Measurements from ENCODE around the gene BCAS3. TPM values are rescaled to one million over a fixed set of nuclear protein-coding genes. Genes with fewer than 3 reads are reported as not detected.

BCAS3 gene
- total RNA-seq, 4 donors from 2014 or later: 20.7 to 76.3 (median 39.8) TPM

DNA sequence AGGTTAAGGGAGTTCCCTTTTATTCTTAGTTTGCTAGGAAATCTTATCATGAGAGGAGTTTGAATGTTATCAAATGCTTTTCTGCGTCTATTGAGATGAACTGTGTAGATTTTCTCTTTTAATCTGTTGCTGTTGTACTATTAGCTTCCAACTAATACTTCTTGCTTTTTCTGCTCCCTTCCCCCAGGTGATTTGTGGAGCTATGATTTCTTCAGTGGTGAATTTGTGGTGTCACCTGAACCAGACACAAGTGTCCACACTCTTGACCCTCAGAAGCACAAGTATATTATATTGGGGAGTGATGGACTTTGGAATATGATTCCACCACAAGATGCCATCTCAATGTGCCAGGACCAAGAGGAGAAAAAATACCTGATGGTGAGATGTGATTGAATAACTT, 29.9 kb upstream of the BCAS3 start:
- in situ Hi-C loops (cut with MboI; ENCODE audit: low pct_ligation_motif_present in 1 of 4, low pct_unique_long_range_greater_than_20kb in 1 of 4, low sequenced_read_pairs in 3 of 4): loop anchor here in 2 of 4 donors (25.0 kb wide), 2 partner anchors 185 to 210 kb away; no protein-coding TSS in a partner anchor
- no peak overlapping the region for H3K27ac ChIP-seq

DNA sequence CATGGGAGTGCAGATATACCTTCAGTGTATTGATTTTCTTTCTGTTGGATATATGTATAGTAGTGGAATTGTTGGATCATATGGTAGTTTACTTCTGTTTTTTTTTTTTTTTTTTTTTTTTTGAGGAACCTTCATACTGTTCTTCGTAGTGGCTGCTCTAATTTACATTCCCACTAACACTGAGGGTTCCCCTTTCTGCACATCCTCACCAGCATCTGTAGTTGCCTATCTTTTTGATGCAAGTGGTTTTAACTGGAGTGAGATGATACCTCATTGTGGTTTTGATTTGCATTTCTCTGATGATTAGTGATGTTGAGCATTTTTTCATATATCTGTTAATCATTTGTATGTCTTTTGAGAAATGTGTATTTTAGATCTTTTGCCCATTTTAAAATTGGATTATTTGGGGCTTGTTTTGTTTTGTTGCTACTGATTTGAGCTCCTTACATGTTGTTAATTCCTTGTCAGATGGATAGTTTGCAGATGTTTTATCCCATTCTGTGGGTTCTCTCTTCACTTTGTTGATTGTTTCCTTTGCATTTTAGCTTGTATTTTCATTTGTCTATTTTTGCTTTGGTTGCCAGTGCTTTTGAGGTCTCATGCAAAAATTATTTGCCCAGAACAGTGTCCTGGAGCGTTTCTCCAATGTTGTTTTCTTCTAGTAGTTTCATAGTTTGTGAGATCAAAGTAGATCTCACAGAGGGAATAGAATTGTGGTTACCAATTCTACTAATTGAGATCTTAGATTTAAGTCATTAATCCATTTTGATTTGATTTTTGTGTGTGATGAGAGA, 25.0 kb upstream of the BCAS3 start:
- H3K36me3 ChIP-seq: peaks cover 0 to 34% (median 7%) of the 10 kb centered on the region in 4 donors
- intact Hi-C loops (cut with DNase I; ENCODE audit: low total_unique reads) (no loop called here), in situ Hi-C loops (cut with MboI; ENCODE audit: low pct_ligation_motif_present in 1 of 4, low pct_unique_long_range_greater_than_20kb in 1 of 4, low sequenced_read_pairs in 3 of 4) (no loop called here)
- no peak overlapping the region for H3K27ac ChIP-seq
- no peak overlapping the region for H3K4me3 ChIP-seq
- H3K9me3 ChIP-seq: no peaks in the 10 kb centered on the region
- no peak for DNase-seq
- H3K4me1 ChIP-seq: no peaks in the 10 kb centered on the region
- H3K27me3 ChIP-seq: no peaks in the 10 kb centered on the region
- WGBS, 2 donors (ENCODE audit: low coverage in 1 of 2): 70 to 73% methylated on average over 1 to 2 of the region's 2 CpGs
- TF ChIP-seq POLR2AphosphoS5 (IDR thresholded peaks at IDR 0.05): no peak
- no peak for TF ChIP-seq POLR2A (IDR thresholded peaks at IDR 0.05)
- no peak for TF ChIP-seq EP300 (IDR thresholded peaks at IDR 0.05; ENCODE audit: low read depth)
- TF ChIP-seq, protein P1, sequence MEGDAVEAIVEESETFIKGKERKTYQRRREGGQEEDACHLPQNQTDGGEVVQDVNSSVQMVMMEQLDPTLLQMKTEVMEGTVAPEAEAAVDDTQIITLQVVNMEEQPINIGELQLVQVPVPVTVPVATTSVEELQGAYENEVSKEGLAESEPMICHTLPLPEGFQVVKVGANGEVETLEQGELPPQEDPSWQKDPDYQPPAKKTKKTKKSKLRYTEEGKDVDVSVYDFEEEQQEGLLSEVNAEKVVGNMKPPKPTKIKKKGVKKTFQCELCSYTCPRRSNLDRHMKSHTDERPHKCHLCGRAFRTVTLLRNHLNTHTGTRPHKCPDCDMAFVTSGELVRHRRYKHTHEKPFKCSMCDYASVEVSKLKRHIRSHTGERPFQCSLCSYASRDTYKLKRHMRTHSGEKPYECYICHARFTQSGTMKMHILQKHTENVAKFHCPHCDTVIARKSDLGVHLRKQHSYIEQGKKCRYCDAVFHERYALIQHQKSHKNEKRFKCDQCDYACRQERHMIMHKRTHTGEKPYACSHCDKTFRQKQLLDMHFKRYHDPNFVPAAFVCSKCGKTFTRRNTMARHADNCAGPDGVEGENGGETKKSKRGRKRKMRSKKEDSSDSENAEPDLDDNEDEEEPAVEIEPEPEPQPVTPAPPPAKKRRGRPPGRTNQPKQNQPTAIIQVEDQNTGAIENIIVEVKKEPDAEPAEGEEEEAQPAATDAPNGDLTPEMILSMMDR (IDR thresholded peaks at IDR 0.05): no peak

More for the DNA sequence above, 29.9 kb upstream of the BCAS3 start:
- Histone ChIP-seq H3K9me3 (no peaks in the 10 kb centered on the region), H3K4me3 (no peak overlapping the region), H3K36me3 (peaks cover 0 to 25% (median 7%) of the 10 kb centered on the region in 4 donors), H3K4me1 (no peaks in the 10 kb centered on the region), H3K27me3 (no peaks in the 10 kb centered on the region)
- no peak for TF ChIP-seq POLR2A (IDR thresholded peaks at IDR 0.05)
- TF ChIP-seq, protein P1 (IDR thresholded peaks at IDR 0.05): no peak
- no peak for TF ChIP-seq POLR2AphosphoS5 (IDR thresholded peaks at IDR 0.05)
- TF ChIP-seq EP300 (IDR thresholded peaks at IDR 0.05; ENCODE audit: low read depth): no peak
- WGBS, 2 donors (ENCODE audit: low coverage in 1 of 2): 89 to 97% methylated on average over 1 of the region's 1 CpG
- intact Hi-C loops (cut with DNase I; ENCODE audit: low total_unique reads): no loop called here
- DNase-seq: no peak

DNA sequence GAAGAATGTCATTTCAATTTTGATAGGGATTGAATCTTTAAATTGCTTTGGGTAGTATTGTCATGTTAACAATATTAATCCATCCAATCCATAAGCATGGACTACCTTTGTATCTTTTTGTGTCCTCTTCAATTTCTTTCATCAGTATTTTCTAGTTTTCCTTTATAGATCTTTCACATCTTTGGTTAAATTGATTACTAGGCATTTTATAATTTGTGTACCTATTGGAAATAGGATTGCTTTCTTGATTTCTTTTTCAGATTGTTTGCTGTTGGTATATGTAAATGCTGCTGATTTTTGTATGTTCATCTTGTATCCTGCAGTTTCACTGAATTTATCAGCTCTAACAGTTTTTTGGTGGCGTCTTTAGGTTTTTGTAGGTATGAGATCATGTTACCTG, 24.1 kb upstream of the BCAS3 start:
- no peaks in the 10 kb centered on the region for H3K9me3 ChIP-seq
- intact Hi-C loops (cut with DNase I; ENCODE audit: low total_unique reads): no loop called here
- peaks cover 0 to 30% (median 4%) of the 10 kb centered on the region in 4 donors for H3K36me3 ChIP-seq
- no peaks in the 10 kb centered on the region for H3K27me3 ChIP-seq
- 93 to 100% methylated on average over 1 of the region's 1 CpG for WGBS, 2 donors (ENCODE audit: low coverage in 1 of 2)
- H3K4me3 ChIP-seq: no peak overlapping the region
- TF ChIP-seq EP300 (IDR thresholded peaks at IDR 0.05; ENCODE audit: low read depth) (no peak), POLR2AphosphoS5 (IDR thresholded peaks at IDR 0.05) (no peak), POLR2A (IDR thresholded peaks at IDR 0.05) (no peak)
- TF ChIP-seq, protein P1 (IDR thresholded peaks at IDR 0.05): no peak
- no peaks in the 10 kb centered on the region for H3K4me1 ChIP-seq
- DNase-seq: no peak
- in situ Hi-C loops (cut with MboI; ENCODE audit: low pct_ligation_motif_present in 1 of 4, low pct_unique_long_range_greater_than_20kb in 1 of 4, low sequenced_read_pairs in 3 of 4): no loop called here
- H3K27ac ChIP-seq: no peak overlapping the region

DNA sequence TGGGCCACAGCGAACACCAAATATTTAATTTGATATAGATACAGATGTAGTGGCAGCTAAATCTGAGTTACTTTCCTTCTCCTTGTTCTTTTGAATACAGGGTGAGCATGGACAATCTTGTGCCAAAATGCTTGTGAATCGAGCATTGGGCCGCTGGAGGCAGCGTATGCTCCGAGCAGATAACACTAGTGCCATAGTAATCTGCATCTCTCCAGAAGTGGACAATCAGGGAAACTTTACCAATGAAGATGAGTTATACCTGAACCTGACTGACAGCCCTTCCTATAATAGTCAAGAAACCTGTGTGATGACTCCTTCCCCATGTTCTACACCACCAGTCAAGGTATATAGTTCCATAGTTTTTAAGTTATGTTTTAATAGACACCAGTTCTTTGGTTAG, 21.2 kb upstream of the BCAS3 start:
- Histone ChIP-seq H3K36me3 (peaks cover 0 to 15% (median 0%) of the 10 kb centered on the region in 4 donors), H3K27ac (no peak overlapping the region), H3K4me3 (no peak overlapping the region), H3K9me3 (no peaks in the 10 kb centered on the region), H3K27me3 (no peaks in the 10 kb centered on the region), H3K4me1 (no peaks in the 10 kb centered on the region)
- in situ Hi-C loops (cut with MboI; ENCODE audit: low pct_ligation_motif_present in 1 of 4, low pct_unique_long_range_greater_than_20kb in 1 of 4, low sequenced_read_pairs in 3 of 4) (no loop called here), intact Hi-C loops (cut with DNase I; ENCODE audit: low total_unique reads) (no loop called here)
- no peak for DNase-seq
- TF ChIP-seq POLR2A (IDR thresholded peaks at IDR 0.05): no peak
- TF ChIP-seq POLR2AphosphoS5 (IDR thresholded peaks at IDR 0.05): no peak
- TF ChIP-seq, protein P1 (IDR thresholded peaks at IDR 0.05): no peak
- no peak for TF ChIP-seq EP300 (IDR thresholded peaks at IDR 0.05; ENCODE audit: low read depth)
- WGBS, 2 donors (ENCODE audit: low coverage in 1 of 2): 94 to 100% methylated on average over 4 to 5 of the region's 5 CpGs

Data from transverse colon (tissue), 4 donors.